Forelimb muscle (tissue), 1 donor: Measurements from ENCODE around the gene MESP1. TPM values are rescaled to one million over a fixed set of nuclear protein-coding genes. Genes with fewer than 3 reads are reported as not detected.

Experiments
- DNase-seq: peaks from one replicate; pipeline ENCODE4 v3.0.0-alpha.2; 2013; ENCODE audit warnings: low read depth
- polyA plus RNA-seq: library from polyadenylated mRNA; unstranded; fragments of 120-200 nt; gene quantifications from one replicate; pipeline ENCODE4 v1.2.1, GENCODE V29; 2013; ENCODE audit not compliant: insufficient read length

Gene MESP1
- polyA plus RNA-seq, 1 donor, result 0.85 TPM

DNA sequence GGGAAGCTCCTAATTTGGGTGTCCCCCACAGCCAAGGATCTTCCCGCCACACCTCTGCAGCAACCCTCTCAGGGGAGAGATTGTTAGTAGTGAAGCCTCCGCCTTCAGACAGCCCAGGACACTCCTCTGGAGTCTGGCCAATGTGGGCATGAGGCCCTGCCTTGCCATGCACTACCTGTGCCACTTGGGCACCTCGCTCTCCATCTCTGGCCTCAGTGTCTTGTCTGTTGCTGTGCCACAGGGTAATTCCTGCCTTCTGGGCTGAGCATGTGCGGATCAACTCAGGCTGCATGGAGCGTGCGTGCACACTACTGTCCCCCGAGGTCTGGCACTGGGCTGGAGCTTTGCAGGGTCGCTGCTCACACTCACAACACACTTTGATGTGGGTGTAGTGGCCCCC lies 7.9 kb upstream of the MESP1 start:
- DNase-seq, result no peak

DNA sequence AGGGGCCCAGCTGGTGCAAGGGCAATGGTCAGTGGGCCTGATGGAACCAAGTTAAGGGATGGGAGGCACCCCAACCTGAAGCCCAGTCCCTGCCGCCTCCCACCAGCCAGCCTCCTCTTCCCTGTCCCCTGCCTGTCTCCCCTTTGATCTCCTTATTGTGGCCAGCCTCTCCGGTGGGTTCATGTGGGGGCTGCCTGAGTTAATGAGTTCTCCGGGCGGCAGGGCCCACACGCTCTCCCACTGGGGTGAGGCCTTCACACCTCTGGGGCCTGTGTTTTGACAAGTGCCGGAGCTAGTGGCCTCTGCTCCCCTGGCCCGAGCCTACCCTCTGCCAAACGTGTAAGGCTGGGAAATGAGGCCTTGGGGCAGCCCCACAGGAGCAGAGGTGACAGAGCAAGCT lies 7.2 kb upstream of the MESP1 start:
- no peak for DNase-seq

GRCh38 chr15:89756897-89757296 lies 5.8 kb upstream of the MESP1 start:
- no peak for DNase-seq

GRCh38 chr15:89755701-89756100 lies 4.7 kb upstream of the MESP1 start:
- no peak for DNase-seq

DNA sequence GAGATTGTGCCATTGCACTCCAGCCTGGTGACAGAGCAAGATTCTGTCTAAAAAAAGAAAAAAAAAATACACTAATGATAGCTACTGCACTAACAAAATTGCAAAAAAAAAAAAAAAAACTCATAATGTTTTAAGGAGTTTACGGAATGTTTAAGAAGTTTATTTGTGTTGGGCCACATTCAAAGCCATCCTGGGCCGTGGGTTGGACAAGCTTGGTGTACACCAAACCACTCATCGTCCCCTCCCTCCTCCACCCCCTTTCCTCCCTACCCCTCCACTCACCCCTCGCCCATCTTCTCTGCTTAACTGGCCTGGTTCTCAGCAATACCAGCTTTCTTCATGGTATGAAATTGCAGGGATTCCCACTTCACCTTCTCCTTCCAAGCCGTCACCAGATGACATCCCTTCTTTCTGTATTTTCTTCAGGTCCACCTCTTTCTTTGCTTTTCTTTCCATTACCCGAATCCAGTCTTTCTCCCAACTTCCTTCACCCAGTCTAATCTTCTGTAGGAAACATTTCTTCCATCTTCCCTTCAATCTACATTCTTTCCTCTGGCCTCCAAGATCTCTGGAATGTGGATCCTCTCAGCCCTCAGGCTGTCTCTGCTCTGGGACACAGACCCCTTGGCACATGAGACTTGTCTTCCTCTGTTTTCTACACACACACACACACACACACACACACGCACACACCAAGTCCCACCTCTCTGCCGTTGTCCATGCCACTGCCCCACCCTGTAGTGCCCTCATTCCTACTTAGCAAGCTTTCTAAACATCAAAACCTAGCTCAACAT lies 3.5 kb upstream of the MESP1 start:
- DNase-seq, result no peak

DNA sequence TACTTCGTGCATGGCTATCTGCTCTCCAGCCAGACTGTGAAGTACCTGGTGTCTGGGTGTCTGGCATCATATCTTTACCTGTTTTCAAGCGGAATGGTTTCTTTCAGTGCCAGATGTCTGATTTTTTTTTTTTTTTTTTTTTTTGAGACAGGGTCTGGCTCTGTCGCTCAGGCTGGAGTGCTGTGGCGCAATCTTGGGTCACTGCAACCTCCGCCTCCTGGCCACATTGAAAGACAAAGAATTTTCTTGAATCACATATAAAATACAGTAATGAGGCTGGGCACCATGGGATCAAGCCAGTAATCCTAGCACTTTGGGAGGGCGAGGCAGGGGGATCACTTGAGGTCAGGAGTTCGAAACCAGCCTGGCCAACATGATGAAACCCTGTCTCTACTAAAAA lies 2.8 kb upstream of the MESP1 start:
- no peak for DNase-seq

GRCh38 chr15:89751748-89752147 lies 699 bp upstream of the MESP1 start:
- DNase-seq, result no peak

GRCh38 chr15:89749951-89750559 lies 994 bp downstream of the MESP1 start:
- no peak for DNase-seq

DNA sequence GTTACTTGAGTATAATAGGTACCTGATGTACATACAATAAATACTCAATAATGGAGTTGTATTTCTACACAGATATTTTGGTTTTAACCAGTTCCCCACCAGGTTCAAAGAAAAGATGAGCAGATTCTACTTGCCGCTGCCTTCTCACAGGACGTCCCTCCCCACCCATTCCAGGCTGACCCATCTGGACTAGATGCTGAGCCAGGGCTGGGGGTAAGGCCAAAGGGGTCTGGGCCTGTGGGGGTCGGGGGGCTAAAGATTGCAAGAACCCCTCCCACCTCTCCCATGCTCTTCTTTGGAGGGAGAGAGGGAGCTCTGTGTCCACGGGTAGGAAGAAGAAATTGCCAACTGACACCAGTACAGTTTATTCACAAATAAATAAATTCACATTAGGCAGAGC lies 1.5 kb downstream of the MESP1 start:
- DNase-seq, result no peak

- DNase-seq, result no peak
Observed at GRCh38 chr15:89749054-89749453, 2.0 kb downstream of the MESP1 start.

DNA sequence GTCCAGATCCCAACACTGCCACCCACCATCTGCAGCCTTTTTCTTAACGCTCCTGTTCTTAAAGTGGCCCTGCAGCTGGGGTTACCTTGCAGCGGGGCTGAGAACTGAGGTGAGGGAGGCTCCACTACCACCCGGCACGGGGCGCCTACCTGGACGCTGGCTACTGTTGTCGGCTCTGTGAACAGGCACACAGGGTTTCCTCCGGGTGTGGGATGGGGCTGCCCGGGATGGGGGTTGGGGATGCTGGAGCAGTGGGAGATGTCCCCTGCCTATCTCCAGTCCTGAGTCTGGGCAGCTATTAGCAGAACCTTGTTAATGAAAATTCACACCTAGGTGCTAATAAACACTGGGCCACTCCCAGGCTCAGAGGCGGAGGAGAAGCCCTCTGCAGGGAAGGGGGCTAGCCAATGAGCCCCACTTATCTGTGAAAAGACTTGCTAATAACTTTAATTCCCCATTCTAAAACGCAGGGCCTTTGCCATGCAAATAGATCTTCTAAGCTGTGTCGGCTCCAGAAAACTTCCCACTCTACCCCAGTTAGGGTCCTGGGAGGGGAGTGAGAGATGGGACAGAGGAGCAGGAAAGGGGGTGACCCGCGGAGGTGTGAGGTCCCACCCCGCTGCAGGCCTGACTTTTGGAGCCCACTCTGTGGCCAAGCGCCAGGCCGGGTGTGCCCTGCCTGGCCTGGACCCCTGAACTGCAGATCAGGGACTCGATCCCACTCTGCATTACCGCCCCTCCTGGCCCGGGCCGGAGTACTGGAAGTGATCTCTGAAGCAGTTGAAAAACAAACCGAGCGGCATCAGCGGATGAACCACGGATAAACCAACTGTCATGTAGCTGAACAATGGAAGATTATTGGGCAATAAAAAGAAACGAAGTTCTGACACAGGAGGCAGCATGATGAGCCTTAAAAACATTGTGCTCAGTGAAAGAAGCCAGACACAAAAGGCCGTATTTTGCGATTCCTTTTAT lies 3.1 kb downstream of the MESP1 start:
- no peak for DNase-seq

GRCh38 chr15:89746386-89746780 lies 4.7 kb downstream of the MESP1 start:
- DNase-seq, result no peak

GRCh38 chr15:89745768-89746167 lies 5.3 kb downstream of the MESP1 start:
- DNase-seq, result no peak

- DNase-seq, result no peak
Observed at GRCh38 chr15:89745131-89745530, 5.9 kb downstream of the MESP1 start.

- no peak for DNase-seq
Observed at GRCh38 chr15:89743594-89743993, 7.5 kb downstream of the MESP1 start.

DNA sequence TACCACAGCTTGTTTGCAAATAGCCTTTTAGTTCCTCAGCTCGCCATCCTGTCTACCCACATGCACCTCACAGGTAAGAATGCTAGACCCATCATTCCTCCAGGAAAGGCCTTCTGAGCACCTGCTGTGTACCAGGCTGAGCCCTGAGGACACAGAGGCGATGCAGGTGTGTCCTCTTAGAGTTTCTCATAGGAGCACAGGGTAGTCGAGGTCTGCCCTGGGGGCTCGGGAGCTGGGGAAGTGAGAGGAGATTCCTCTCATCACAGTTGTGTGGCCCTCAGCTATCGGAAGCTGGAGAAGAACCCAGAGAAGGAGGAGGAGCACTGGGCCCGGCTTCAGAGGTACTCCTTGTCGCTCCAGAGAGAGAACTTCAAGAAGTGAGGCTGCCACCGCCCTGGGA lies 8.0 kb downstream of the MESP1 start:
- no peak for DNase-seq

GRCh38 chr15:89740137-89740536 lies 10.9 kb downstream of the MESP1 start:
- DNase-seq, result peak; percentile 45

- DNase-seq, result no peak
Observed at GRCh38 chr15:89735773-89736172, 15.3 kb downstream of the MESP1 start.

DNA sequence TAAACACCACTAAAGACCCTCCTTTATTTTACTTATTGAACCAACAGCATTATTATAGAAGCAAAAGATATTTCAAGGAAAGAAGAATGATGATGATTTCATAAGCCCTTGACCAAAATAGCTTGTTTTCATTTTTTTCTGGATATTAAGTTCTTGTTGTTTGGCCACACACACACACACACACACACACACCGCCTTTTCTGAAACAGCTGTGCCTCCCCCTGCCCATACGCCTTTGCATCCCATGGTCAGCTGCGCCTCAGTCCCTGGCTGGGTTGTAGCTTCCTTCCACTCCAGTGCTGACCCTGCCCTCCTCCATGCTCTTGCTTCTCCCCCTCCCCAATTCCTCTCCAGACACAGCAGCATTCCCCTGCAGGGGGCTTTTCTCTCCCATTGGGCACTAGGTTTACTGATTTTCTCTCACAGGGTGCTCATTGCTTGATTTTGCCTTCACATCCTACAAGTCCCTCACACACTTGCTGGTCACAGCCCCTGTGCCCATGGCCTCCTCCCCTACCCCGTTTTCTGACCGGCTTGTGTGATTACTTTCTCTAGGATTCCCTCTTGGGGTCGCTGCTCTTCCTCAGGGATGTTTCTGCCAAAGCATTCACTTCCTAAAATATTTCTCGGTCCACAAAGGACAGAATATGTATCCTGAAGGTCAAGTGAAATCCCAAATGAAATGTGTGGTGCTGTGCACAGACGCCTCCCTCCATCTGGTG lies 18.4 kb downstream of the MESP1 start:
- no peak for DNase-seq

GRCh38 chr15:89731275-89731674 lies 19.8 kb downstream of the MESP1 start:
- no peak for DNase-seq

DNA sequence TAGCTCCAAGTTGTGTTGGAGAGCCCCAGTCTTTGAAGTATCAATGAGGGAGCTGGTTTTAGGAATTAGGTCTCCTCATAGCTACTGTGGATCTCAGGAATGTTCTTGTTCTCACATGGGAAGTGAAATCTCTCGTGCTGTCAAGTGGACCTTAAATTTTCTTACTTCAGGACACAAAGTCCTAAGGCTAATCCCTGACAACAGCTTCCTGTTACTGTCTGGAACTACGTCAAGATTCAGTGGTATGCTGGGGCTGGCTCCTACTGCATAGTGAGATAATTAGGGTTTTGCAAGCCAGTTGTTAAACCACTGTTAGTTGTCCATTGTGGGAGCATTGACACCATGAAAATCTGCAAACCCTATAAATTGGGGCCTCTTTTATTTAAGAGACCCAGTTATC lies 22.8 kb downstream of the MESP1 start:
- DNase-seq, result no peak

DNA sequence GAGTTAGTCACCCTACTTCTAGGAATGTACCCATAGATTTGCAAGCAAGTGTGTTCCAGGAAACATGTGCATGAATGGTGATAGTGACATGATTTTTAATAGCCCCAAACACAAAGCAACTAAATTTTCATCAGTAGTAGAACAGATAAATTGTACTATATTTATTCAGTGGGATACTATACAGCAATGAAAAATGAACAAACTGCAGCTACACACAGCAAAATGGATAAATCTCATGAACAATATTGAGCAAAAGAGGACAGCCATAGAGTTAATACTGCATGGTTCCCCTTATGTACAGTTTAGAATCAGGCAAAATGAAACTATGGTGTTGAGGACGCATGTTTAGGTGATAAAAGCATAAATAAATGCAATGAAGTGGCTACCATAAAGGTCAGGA lies 26.0 kb downstream of the MESP1 start:
- DNase-seq, result no peak
